HG02763 (cell line): ENCODE measurements around the gene WIPF3.

Experiments
- ATAC-seq: cut with Tn5 transposase; IDR thresholded peaks from one replicate; pipeline ENCODE4 v1.9.1; 2021; ENCODE audit warnings: mild to moderate bottlenecking, moderate library complexity; ENCODE audit not compliant: unreplicated experiment

Gene WIPF3

DNA sequence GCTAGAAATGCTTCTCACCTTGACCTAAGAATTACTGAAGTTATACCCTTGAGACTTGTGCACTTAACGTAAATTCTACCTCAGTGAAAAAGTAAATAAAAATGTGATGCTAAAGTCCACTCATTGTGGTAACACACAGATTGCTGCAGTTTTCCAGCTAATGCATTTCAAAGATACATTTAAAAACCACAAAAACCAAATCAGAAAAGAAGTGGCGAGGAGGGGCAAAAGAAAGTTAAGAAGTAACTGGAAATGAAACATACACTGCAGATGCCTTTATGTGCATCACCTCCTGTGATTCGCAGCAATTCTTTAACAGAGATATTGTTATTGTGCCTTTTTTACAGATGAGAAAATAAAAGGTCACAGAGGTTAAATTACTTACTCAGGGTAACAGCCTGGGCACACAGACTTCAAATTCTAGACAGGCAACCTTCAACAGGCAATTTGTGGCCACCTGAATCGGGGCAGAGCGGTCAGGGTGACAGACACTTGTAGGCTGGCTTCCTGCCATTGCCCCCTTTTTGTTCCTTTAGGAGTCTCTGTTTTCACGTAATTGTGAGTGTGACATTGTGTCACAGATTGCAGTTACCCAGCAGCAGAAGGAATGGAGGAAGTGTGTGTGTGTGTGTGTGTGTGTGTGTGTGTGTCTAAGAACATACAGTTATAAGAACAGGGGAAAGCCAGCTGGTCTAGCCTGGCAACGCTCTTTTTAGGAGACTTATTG lies 1.9 kb downstream of the WIPF3 start:
- ATAC-seq, result no peak

GRCh38 chr7:29809533-29810155 lies 3.3 kb downstream of the WIPF3 start:
- no peak for ATAC-seq

GRCh38 chr7:29810297-29810696 lies 4.0 kb downstream of the WIPF3 start:
- ATAC-seq, result no peak

GRCh38 chr7:29810813-29811482 lies 4.6 kb downstream of the WIPF3 start:
- no peak for ATAC-seq

DNA sequence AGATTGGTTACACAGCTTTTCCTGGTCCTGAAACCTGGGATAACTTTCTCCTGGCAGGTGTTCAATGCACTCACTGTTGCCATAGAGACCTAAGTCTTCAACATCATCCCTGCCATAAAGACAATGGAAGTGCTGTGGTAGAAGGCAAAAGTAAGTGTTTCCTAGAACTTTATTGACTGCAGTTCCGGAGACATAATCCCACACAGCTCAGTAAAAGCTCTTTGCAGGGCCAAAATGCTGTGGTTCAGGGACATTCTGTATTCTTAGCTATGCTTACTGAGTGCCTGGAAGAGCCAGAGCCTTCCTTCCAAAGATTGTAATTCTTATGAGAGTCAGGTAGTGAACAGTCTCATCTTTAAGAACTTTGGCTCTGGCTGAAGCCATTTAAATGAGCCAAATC lies 5.3 kb downstream of the WIPF3 start:
- ATAC-seq, result no peak

DNA sequence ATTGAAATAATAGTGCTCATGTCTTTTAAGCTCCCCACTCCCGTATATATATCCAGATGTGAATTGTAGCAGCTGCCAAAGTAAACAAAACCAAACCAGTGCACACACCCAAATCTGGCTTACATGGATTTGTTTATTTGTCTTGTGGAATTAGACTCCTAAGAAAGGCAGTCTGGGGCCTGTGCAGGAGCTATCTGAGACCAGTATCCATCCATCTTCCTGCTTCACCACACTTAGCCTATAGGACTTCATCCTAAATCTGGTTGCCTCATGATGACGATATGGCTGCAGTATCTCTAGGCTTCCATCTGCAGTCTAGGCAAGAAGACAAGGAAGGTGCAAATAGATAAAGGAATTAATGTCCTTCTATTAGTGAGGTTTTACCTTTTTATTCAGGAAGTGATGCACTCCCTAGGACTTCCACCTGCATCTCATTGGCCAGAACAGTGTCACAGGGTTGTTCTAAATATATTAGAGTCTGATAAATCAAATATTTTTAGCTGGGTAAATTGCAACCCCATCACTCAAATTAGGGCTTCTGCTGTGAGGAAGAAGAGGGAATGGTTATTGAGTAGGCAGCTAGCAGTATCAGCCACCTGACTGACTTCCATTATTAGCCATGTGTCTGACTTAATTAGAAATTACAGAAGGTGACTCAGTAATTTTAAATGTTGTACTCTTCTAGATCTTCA lies 6.0 kb downstream of the WIPF3 start:
- ATAC-seq, result no peak

GRCh38 chr7:29815181-29816105 lies 9.1 kb downstream of the WIPF3 start:
- ATAC-seq, result no peak

DNA sequence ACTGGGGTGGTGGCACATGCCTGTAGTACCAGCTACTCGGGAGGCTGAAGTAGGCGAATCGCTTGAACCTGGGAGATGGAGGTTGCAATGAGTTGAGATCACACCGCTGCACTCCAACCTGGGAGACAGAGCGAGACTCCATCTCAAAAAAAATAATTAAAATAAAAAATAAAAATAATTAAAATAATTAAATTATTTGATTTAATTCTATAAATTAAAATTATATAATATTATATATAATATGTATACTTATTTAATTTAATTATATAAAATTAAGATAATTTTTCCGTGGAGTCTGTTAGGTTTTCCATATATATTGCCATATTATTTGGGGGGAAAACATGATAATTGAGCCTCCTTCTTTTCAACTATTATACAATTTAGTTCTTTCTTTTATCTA lies 12.0 kb downstream of the WIPF3 start:
- ATAC-seq, result no peak

GRCh38 chr7:29825775-29826529 lies 19.6 kb downstream of the WIPF3 start:
- peak; percentile 82 for ATAC-seq

DNA sequence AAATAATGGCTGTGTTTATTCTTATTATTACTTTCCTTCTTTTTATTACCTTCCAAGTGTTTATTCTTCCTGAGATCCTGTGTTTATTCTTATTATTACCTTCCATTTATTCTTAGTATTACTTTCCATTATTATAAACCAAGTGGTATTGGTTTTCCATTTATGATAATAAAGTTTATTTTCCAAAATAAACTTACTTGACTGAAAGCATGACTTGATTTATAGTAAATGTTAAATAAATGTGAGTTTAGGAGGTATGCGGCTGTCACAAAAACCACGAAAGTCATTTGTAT lies 20.2 kb downstream of the WIPF3 start:
- ATAC-seq, result no peak

DNA sequence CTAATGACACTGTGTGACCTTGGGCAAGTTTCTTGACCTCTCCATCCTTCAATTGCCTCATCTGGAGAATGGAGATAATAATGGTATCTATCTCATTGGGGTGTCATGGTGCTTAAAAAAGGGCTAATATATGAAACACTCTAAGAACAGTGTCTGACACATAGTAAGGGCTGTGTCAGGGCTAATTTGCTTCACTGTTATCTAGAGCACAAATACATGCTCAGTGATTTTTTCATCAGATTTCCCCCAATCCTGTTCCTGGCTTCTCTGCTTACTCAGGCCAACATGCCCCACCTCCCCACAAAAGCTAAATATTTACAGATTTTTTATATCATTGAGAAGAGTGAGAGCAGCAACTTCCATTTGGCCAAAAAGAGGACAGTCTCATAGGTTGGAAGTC lies 20.6 kb downstream of the WIPF3 start:
- ATAC-seq, result no peak

- no peak for ATAC-seq
Measured at GRCh38 chr7:29831705-29832104, 25.4 kb downstream of the WIPF3 start.

GRCh38 chr7:29833929-29834328 lies 27.6 kb downstream of the WIPF3 start:
- ATAC-seq, result no peak

GRCh38 chr7:29835718-29836117 lies 29.4 kb downstream of the WIPF3 start:
- ATAC-seq, result no peak

DNA sequence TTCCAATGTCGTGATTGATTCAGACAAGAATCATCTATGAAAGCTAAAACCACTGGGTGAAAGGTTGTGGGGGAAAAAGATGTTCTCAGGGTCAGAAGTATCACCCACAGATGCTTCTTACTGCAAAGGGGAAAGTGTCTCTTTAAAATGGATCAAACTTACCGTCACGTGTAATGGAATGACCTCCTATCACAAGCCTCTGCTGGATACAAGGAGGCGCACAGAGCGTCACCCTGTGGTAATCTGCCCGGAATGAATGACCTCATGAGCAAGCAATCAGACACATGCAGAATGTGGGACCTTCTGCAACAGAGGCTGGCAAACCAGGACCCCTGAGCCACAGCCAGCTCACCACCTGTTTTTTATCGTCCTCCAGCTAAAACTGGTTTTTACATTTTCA lies 33.0 kb downstream of the WIPF3 start:
- ATAC-seq, result no peak

DNA sequence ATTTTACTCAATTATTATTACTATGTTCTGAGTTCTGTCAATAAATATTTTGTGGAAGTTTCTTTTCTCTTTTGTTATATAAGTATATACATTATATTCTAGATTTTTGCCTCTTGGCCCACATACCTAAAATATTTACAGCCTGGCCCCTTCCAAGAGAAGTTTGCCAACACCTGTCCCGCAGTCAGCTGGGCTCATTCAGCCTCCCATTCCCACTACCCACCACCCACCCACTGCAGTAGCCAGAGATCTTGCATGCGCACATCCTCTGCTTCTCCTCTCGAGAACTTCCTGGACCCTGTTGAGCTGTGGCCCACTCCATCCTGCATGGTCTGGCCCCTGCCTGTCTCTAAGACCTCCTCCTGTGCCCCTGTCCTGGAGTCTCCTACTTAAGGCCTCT lies 33.6 kb downstream of the WIPF3 start:
- ATAC-seq, result no peak

GRCh38 chr7:29840701-29841100 lies 34.4 kb downstream of the WIPF3 start:
- ATAC-seq, result no peak

- ATAC-seq, result no peak
Measured at GRCh38 chr7:29841926-29842701, 35.8 kb downstream of the WIPF3 start.

DNA sequence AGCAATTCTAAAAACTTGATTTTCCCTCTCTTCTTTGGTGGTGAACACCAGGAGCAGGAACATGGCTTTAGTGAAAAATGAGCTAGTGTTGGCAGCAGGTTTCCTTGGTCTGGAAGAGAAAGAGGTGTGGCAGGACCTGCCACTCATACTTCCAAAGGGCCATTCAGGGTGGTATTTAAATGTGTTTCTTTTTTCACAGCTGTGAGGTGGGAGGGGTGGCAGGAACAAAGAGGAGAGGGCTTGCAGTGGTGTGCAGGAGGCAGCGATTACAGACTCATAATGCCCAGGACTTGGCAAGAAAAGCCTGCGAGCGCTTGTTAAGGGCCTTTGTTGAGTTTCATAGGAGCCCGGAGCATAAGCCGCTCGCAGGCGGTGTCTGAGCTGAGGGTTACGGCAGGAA lies 36.8 kb downstream of the WIPF3 start:
- ATAC-seq, result no peak
